Neural crest cell (in vitro differentiated cells): Measurements from ENCODE around the gene CR1. TPM values are rescaled to one million over a fixed set of nuclear protein-coding genes. Genes with fewer than 3 reads are reported as not detected.

ENCODE experiments used
- DNase-seq: peaks from one replicate; pipeline ENCODE4 v3.0.0; 2021; ENCODE audit warnings: low read depth, mixed read lengths, low spot score
- H3K27ac Mint-ChIP-seq: one replicate; pipeline ENCODE4 v1.8.0; 2021; ENCODE audit warnings: mild to moderate bottlenecking, mixed read lengths; ENCODE audit not compliant: unreplicated experiment
- H3K27me3 Mint-ChIP-seq: 2 replicates; pipeline ENCODE4 v1.8.0; 2021; ENCODE audit warnings: low read depth, mild to moderate bottlenecking, mixed read lengths
- H3K36me3 Mint-ChIP-seq: 2 replicates; pipeline ENCODE4 v1.8.0; 2021; ENCODE audit warnings: low read depth, mild to moderate bottlenecking, mixed read lengths
- H3K4me1 Mint-ChIP-seq: 2 replicates; pipeline ENCODE4 v1.8.0; 2021; ENCODE audit warnings: mixed read lengths
- H3K4me3 Mint-ChIP-seq: one replicate; pipeline ENCODE4 v1.8.0; 2021; ENCODE audit warnings: mild to moderate bottlenecking, mixed read lengths
- H3K9me3 Mint-ChIP-seq: 2 replicates; pipeline ENCODE4 v1.8.0; 2021; ENCODE audit warnings: mixed read lengths
- CTCF ChIP-seq: fragments of 200-600 bp; sonication (generic); conservative IDR thresholded peaks from 2 replicates; pipeline ENCODE4 v1.5.0; 2021; ENCODE audit warnings: antibody characterized with exemption, mild to moderate bottlenecking
- total RNA-seq: library from RNA; stranded (reverse); gene quantifications from 2 replicates; pipeline ENCODE4 v1.2.1, GENCODE V29; 2021

Gene CR1
- total RNA-seq, 1 donor from 2014 or later = not detected

- Mint-ChIP-seq H3K4me3 (no peak overlapping the region), H3K27me3 (peaks cover 6% of the 10 kb centered on the region), H3K9me3 (no peaks in the 10 kb centered on the region), H3K36me3 (no peaks in the 10 kb centered on the region), H3K27ac (no peak overlapping the region), H3K4me1 (no peaks in the 10 kb centered on the region)
- no peak for TF ChIP-seq CTCF
- no peak for DNase-seq
These were observed 151.8 kb downstream of the CR1 start for GRCh38 chr1:207647671-207648333.

GRCh38 chr1:207648334-207649209 lies 152.6 kb downstream of the CR1 start:
- peaks cover 6% of the 10 kb centered on the region for H3K27me3 Mint-ChIP-seq
- H3K9me3 Mint-ChIP-seq = no peaks in the 10 kb centered on the region
- no peaks in the 10 kb centered on the region for H3K4me1 Mint-ChIP-seq
- no peak for TF ChIP-seq CTCF
- no peak overlapping the region for H3K27ac Mint-ChIP-seq
- no peak overlapping the region for H3K4me3 Mint-ChIP-seq
- H3K36me3 Mint-ChIP-seq = no peaks in the 10 kb centered on the region
- DNase-seq = no peak

- H3K36me3 Mint-ChIP-seq = no peaks in the 10 kb centered on the region
- H3K4me1 Mint-ChIP-seq = no peaks in the 10 kb centered on the region
- no peak for DNase-seq
- no peaks in the 10 kb centered on the region for H3K9me3 Mint-ChIP-seq
- H3K27ac Mint-ChIP-seq = no peak overlapping the region
- TF ChIP-seq CTCF = no peak
- peaks cover 6% of the 10 kb centered on the region for H3K27me3 Mint-ChIP-seq
- no peak overlapping the region for H3K4me3 Mint-ChIP-seq
These were observed 153.3 kb downstream of the CR1 start for GRCh38 chr1:207649210-207649753.

- no peaks in the 10 kb centered on the region for H3K4me1 Mint-ChIP-seq
- no peak overlapping the region for H3K27ac Mint-ChIP-seq
- H3K27me3 Mint-ChIP-seq = peaks cover 6% of the 10 kb centered on the region
These were observed 154.1 kb downstream of the CR1 start for GRCh38 chr1:207649865-207650580.

More at GRCh38 chr1:207649865-207650580, 154.1 kb downstream of the CR1 start:
- Mint-ChIP-seq H3K4me3 (no peak overlapping the region), H3K9me3 (no peaks in the 10 kb centered on the region), H3K36me3 (no peaks in the 10 kb centered on the region)
- DNase-seq = no peak
- TF ChIP-seq CTCF = no peak
